Tibial nerve (tissue), 4 donors: ENCODE results near the gene LRRTM4.

ENCODE experiments used
- EP300 ChIP-seq, 2 donors: sonication (generic); formaldehyde crosslinking; IDR thresholded peaks; one replicate each; pipeline ENCODE4 v1.6.1; 2017; ENCODE audit warnings: antibody characterized with exemption in 2 of 2, mild to moderate bottlenecking in 1 of 2
- POLR2A ChIP-seq, 2 donors: fragments of 450-650 bp; IDR thresholded peaks; one replicate each; pipeline ENCODE4 v1.6.1; 2017; ENCODE audit warnings: antibody characterized with exemption in 2 of 2, mild to moderate bottlenecking in 2 of 2, moderate library complexity in 2 of 2
- TF ChIP-seq, protein P1 (sequence below), 5 experiments: fragments of 200-600 bp in 3 of 5; fragments of 450-650 bp in 2 of 5; sonication (generic) in 3 of 5; IDR thresholded peaks; one replicate each; pipeline ENCODE4 v1.5.1; 2016 to 2019; ENCODE audit warnings: antibody characterized with exemption in 5 of 5, mild to moderate bottlenecking in 3 of 5, moderate library complexity in 2 of 5

DNA sequence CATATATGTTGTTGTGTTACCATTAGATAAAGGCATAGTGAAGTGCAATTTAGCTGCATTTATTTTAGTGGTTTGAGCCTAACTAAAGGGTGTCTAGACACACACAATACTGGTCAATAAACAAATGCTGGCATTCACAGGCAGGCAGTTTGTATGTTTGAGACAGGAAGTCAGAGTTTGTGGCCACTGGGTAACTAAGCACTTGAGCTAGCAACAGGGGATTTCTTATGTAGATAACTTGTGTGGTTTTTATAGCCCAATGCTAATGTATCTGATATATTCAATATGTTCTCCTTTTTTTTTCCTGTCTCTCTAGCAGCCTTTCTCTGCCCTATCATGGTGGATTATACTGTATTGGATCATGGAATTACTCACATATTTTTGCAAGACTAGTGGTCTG is 38.1 kb downstream of the LRRTM4 start:
- no peak for TF ChIP-seq POLR2A (IDR thresholded peaks at IDR 0.05)
- TF ChIP-seq EP300 (IDR thresholded peaks at IDR 0.05): no peak
- TF ChIP-seq, protein P1, sequence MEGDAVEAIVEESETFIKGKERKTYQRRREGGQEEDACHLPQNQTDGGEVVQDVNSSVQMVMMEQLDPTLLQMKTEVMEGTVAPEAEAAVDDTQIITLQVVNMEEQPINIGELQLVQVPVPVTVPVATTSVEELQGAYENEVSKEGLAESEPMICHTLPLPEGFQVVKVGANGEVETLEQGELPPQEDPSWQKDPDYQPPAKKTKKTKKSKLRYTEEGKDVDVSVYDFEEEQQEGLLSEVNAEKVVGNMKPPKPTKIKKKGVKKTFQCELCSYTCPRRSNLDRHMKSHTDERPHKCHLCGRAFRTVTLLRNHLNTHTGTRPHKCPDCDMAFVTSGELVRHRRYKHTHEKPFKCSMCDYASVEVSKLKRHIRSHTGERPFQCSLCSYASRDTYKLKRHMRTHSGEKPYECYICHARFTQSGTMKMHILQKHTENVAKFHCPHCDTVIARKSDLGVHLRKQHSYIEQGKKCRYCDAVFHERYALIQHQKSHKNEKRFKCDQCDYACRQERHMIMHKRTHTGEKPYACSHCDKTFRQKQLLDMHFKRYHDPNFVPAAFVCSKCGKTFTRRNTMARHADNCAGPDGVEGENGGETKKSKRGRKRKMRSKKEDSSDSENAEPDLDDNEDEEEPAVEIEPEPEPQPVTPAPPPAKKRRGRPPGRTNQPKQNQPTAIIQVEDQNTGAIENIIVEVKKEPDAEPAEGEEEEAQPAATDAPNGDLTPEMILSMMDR (IDR thresholded peaks at IDR 0.05): no peak
